Stimulated activated CD8-positive, alpha-beta memory T cell treated with anti-CD3 and anti-CD28 coated beads, Interleukin-12 subunit alpha, Interleukin-12 subunit beta, amount 100 ng/mL, for 24 hours (primary cell): Measurements from ENCODE around the gene TGOLN2.
"Not testable (repeated sequence)": the region's sequence is repeated elsewhere in the genome, so short reads cannot be mapped to it uniquely, and the experiment has no call there.

ENCODE experiments used
- DNase-seq: peaks from one replicate; pipeline ENCODE4 v3.0.0-alpha.2; 2020; ENCODE audit errors: extremely low read depth

The TGOLN2 gene

GRCh38 chr2:85340034-85340892 lies 12.5 kb upstream of the TGOLN2 start:
- no peak for DNase-seq

- DNase-seq: no peak
Observed at GRCh38 chr2:85334928-85335327, 7.1 kb upstream of the TGOLN2 start.

- not testable (repeated sequence) for DNase-seq
Observed at GRCh38 chr2:85333877-85334276, 6.1 kb upstream of the TGOLN2 start.

DNA sequence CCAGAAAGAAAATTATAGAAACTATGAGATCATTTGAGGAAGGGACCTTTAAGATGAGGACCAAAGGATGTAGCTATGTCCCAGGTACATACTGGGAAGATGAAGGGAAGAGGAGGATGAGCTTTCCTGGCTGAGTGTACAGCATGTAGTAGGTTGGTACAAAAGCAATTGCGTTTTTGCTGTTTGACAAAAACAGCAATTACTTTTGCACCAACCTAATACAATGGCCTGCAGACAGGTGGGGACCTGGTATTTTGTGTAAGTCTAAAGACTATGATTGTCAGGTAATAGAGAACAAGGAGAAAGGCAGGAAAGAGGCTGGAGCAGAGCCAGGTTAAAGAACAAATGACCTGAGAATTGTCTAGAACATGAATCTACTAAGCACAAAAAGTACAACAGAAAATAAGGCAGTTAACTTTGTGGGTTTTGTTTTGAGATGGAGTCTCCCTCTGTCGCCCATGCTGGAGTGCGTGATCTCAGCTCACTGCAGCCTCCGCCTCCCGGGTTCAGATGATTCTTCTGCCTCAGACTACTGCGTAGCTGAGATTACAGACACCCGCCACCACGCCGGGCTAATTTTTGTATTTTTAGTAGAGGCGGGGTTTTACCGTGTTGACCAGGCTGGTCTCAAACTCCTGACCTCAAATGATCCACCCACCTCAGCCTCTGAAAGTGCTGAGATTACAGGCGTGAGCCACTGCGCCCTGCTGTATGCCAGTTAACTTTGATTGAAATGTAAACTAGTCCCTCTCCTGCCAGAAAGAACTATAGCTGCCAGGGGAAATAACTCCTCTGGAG lies 3.2 kb upstream of the TGOLN2 start:
- DNase-seq: no peak

DNA sequence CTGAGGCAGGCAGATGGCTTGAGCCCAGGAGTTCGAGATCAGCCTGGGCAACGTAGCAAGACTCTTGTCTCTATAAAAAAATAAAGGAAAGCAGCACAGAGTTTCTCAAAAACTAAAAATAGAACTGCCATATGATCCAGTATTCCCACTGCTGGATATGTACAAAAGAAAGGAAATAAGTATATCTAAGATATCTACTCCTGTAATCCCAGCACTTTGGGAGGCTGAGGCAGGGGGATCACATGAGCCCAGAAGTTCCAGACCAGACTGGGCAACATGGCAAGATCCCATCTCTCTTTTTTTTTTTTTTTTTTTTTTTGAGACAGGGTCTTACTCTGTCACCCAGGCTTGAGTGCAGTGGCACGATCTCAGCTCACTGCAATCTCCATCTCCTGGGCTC lies 1.9 kb upstream of the TGOLN2 start:
- DNase-seq: not testable (repeated sequence)

- no peak for DNase-seq
Observed at GRCh38 chr2:85329181-85329651, 1.4 kb upstream of the TGOLN2 start.

DNA sequence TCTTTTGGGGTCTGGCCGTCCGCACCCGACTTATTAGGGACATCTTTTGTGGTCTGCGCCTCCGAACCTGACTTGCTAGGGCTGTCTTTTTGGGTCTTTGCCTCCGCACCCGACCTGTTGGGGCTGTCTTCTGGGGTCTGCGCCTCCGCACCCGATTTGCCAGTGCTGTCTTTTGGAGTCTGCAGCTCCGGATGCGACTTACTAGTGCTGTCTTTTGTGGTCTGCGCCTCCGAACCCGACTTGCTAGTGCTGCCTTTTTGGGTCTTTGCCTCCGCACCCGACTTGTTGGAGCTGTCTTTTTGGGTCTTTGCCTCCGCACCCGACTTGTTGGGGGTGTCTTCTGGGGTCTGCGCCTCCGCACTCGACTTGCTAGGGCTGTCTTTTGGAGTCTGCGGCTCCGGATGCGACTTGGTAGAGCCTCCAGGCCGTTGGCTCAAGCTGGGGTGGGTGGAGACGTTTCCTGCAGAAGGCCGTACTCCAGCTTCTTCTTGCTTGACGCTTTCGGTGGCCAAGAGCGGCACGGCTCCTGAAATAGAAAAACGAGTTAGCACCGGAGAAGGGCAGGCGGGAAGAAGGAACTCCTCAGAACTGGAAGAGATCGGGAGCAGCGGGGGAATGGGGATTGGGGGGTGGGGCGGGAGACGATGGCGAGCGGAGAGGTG lies 498 bp downstream of the TGOLN2 start:
- DNase-seq: no peak

DNA sequence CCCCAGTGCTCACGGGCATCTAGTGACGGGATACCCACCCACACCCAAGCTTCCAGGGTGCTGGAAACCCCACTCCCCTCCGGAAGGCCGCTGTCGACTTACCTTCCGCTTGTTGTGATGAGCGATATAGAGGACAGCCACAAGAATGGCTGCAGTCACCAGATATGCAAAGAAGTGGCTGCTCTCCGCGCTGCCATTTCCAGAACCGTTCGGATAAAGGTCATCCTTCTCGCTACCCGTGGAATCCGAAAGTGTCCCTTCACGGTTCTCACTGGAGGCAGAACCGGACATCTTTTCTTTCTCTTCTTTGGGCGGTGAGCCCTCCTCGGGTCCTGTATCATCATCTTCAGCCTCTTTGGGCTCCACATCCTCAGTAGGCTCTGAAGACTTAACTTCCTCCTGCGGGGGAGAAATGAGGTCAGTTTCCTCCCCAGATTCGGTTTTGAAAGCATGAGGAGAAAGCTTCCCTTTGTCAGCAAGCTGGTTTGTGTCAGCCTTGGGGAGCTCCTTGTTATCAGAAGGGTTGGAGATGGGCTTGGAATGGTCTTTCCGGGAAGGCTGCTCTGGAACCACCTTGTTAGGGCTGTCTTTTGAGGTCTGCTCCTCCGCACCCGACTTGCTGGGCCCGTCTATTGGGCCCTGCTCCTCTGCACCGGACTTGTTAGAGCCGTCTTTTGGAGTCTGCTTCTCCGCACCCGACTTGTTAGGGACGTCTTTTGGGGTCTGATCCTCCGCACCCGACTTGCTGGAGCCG lies 1.2 kb downstream of the TGOLN2 start:
- no peak for DNase-seq

- DNase-seq: no peak
Observed at GRCh38 chr2:85325466-85325811, 2.4 kb downstream of the TGOLN2 start.

DNA sequence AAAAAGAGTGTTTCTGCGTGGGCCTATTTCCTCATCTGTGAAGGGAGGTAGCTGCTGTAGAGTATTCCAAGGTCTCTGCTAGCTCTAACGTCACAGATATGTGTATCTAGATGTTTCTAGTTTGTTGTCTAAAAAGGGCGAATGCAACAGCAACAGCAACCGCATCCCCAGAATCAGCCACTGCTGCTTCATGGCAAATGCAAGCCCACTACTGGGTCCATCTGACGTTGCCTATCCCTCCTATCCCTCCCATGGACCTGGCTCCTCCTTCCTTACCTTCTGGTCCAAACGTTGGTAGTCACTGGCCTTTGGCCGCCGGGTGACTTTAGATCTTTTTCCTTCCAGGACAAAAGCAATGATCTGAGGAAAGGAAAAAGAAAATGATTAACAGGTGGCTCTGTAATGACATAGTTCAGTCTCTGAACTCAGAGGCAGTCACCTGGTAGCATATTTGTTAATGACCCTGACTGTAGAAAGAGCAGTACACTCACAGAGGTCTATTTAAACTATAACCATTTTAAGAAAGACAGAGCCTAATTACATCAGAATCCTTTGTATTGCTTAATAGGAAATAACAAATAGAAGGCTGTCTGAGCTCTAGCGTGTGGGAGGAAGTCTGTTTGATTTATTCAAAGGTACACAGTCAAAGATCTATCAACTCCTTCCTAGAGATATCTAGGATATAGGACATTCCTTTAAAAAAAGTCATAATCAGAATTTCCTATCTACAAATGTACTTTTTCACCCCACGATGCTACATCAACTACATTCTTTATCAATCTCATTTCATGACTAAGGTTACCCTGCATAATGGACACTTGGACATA lies 2.9 kb downstream of the TGOLN2 start:
- no peak for DNase-seq

DNA sequence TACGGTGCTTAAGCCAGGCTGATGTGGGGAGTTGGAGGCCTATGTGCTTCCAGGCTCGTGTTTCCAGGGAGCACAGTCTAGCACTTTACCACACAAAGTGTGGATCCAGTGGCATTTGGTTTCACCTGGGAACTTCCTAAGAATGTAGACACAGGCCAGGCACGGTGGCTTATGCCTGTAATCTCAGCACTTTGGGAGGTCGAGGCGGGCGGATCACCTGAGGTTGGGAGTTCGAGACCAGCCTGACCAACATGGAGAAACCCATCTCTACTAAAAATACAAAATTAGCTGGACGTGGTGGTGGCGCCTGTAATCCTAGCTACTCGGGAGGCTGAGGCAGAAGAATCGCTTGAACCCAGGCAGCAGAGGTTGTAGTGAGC lies 3.8 kb downstream of the TGOLN2 start:
- not testable (repeated sequence) for DNase-seq

GRCh38 chr2:85323351-85323987 lies 4.3 kb downstream of the TGOLN2 start:
- DNase-seq: no peak

GRCh38 chr2:85319796-85320195 lies 8.0 kb downstream of the TGOLN2 start:
- DNase-seq: no peak

DNA sequence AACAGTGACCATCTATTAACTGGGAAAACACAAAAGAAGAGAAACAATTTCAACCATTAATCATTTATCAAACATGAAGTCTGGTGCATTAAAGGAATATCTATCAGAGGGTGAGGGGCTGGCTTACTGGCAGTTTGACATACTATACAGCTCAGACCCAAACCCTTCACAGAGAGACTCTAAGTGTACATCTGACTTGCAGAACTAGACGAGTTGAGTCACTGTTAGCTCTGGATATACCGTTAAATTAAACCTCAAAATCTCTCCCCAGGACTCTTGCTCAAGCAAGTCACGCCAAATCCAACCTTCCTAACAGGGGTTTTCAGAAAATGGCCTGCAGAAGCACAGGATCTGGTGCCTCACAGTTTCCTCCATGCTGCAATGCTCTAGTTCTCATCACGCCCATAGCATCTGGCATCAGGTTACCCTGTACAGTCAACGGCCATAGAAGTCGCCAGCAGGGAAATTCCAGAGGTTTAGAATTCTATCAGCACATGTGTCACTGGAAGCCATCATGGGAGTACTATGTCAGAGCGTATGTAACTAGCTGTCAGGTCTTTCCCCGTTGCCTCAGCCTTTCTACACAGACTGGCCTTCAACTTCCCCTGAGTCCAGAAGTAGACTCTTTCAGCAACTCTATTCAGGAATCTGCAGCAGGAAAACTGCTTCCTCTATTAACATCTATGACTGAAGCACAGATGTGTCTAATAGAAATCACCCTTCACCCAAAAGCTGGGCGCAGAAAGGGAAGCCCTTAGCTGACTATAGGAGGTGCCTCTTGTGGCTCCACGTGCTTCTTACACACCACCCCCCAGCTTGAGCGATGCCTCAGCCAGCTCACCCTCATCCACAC lies 9.3 kb downstream of the TGOLN2 start:
- no peak for DNase-seq

GRCh38 chr2:85315921-85316320 lies 11.9 kb downstream of the TGOLN2 start:
- not testable (repeated sequence) for DNase-seq

GRCh38 chr2:85314884-85315242 lies 12.9 kb downstream of the TGOLN2 start:
- DNase-seq: no peak

DNA sequence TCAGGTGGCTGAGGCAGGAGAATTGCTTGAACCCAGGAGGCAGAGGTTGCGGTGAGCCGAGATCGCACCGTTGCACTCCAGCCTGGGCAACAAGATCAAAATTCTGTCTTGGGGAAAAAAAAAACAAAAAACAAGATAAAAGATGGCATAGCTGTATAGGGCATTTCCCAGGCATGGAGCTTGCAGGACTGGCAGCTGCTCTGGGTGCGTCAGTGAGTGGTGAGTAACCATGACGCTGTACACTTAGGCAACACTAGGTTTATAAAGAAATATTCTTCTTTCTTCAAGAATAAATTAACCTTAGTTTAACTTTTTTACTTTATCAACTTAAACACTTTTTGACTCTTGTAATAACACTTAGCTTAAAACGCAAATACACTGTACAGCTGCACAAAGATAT lies 15.4 kb downstream of the TGOLN2 start:
- DNase-seq: no peak

GRCh38 chr2:85310330-85310729 lies 17.5 kb downstream of the TGOLN2 start:
- no peak for DNase-seq

DNA sequence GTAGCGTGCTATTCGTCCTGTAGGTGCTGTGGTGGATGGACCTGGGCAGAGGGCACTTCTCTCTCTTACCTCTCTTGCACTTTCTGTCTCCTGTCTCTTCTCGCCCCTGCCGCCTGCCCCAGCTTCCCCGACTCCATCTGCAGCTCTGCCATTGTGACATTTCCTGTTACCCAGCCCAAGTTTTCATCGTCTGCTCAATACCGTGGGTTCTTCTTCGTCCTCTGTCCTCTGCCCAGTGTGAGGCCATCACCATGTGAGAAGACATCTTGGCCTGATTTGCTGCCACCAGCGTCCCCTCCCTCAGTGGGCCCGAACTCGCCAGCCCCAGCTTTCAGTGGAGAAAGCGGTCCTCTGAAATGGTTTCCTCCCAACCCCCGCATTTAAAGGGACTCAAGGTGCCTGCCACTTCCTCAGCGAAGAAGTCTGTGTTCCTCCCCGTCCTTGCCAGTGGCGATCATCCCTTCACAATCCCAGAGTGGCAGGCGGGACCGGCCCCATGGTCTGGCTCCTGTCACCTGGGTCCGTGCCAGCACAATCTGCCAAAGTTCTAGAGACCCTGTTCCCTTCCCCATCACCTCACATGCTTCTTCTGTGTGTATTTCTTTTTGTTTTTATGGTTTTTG lies 18.0 kb downstream of the TGOLN2 start:
- no peak for DNase-seq
